Neural progenitor cell (in vitro differentiated cells): ENCODE results near the gene HDAC7. TPM values are rescaled to one million over a fixed set of nuclear protein-coding genes. Genes with fewer than 3 reads are reported as not detected.
A peak's percentile ranks its signal among the peaks of the same experiment; 100 is the strongest.

Experiments
- DNase-seq: peaks from one replicate; pipeline ENCODE4 v3.0.0-alpha.2; 2016; ENCODE audit warnings: low spot score
- H2AFZ ChIP-seq: fragments of 200-600 bp; sonication (generic); replicated peaks from 2 replicates; pipeline ENCODE4 v1.6.1; 2016; ENCODE audit warnings: antibody characterized with exemption
- H3F3A ChIP-seq: fragments of 200-600 bp; sonication (generic); 2 replicates; pipeline ENCODE4 v1.6.1; 2016; ENCODE audit warnings: antibody characterized with exemption, low read depth
- H3K27ac ChIP-seq: fragments of 200-600 bp; sonication (generic); 2 replicates; pipeline ENCODE4 v1.5.1; 2016; ENCODE audit warnings: mild to moderate bottlenecking
- H3K27me3 ChIP-seq: fragments of 200-600 bp; sonication (generic); 2 replicates; pipeline ENCODE4 v1.6.1; 2016; ENCODE audit warnings: mild to moderate bottlenecking, moderate library complexity
- H3K36me3 ChIP-seq: fragments of 200-600 bp; sonication (generic); 2 replicates; pipeline ENCODE4 v1.5.1; 2016
- H3K4me1 ChIP-seq: fragments of 200-600 bp; sonication (generic); 2 replicates; pipeline ENCODE4 v1.6.1; 2016; ENCODE audit warnings: mixed run types
- H3K4me2 ChIP-seq: fragments of 200-600 bp; sonication (generic); 2 replicates; pipeline ENCODE4 v1.6.1; 2016
- H3K4me3 ChIP-seq: fragments of 200-600 bp; sonication (generic); 2 replicates; pipeline ENCODE4 v1.5.1; 2016
- H3K79me2 ChIP-seq: fragments of 200-600 bp; sonication (generic); 2 replicates; pipeline ENCODE4 v1.6.1; 2016; ENCODE audit warnings: low read depth
- H3K9ac ChIP-seq: fragments of 200-600 bp; sonication (generic); 2 replicates; pipeline ENCODE4 v1.6.1; 2016
- H3K9me3 ChIP-seq: fragments of 200-600 bp; sonication (generic); 2 replicates; pipeline ENCODE4 v1.5.1; 2016; ENCODE audit warnings: low read depth
- H4K20me1 ChIP-seq: fragments of 200-600 bp; sonication (generic); 2 replicates; pipeline ENCODE4 v1.6.1; 2016; ENCODE audit warnings: low read depth
- H3K27ac Mint-ChIP-seq: 3 replicates; pipeline ENCODE4 v1.8.0; 2021; ENCODE audit warnings: mixed read lengths
- H3K27me3 Mint-ChIP-seq: 2 replicates; pipeline ENCODE4 v1.8.0; 2022; ENCODE audit warnings: low read depth, mild to moderate bottlenecking, inconsistent platforms, moderate library complexity, mixed read lengths; ENCODE audit not compliant: insufficient read depth
- H3K36me3 Mint-ChIP-seq: 3 replicates; pipeline ENCODE4 v1.8.0; 2021; ENCODE audit warnings: mixed read lengths
- H3K4me1 Mint-ChIP-seq: 3 replicates; pipeline ENCODE4 v1.8.0; 2021; ENCODE audit warnings: mixed read lengths
- H3K4me3 Mint-ChIP-seq: 3 replicates; pipeline ENCODE4 v1.8.0; 2021; ENCODE audit warnings: mild to moderate bottlenecking, moderate library complexity, mixed read lengths
- H3K9me3 Mint-ChIP-seq: 3 replicates; pipeline ENCODE4 v1.8.0; 2020; ENCODE audit warnings: mixed read lengths
- CTCF ChIP-seq: fragments of 200-600 bp; sonication (generic); IDR thresholded peaks from 2 replicates; pipeline ENCODE4 v1.5.1; 2017; ENCODE audit warnings: antibody characterized with exemption, mild to moderate bottlenecking
- EZH2 ChIP-seq: fragments of 200-600 bp; sonication (generic); IDR thresholded peaks from 2 replicates; pipeline ENCODE4 v1.6.1; 2017; ENCODE audit warnings: antibody characterized with exemption, mild to moderate bottlenecking, moderate library complexity
- EZH2phosphoT487 ChIP-seq: fragments of 200-600 bp; sonication (generic); IDR thresholded peaks from 2 replicates; pipeline ENCODE4 v1.6.1; 2017; ENCODE audit warnings: antibody characterized with exemption
- total RNA-seq: library from RNA; depleted of rRNA; stranded (reverse); fragments of >200 nt; gene quantifications from 2 replicates; pipeline ENCODE4 v1.2.3, GENCODE V29; 2015; ENCODE audit warnings: low replicate concordance

The HDAC7 gene
- total RNA-seq, 1 donor from 2014 or later: 7.2 TPM

GRCh38 chr12:47746073-47746472 is 73.6 kb downstream of the HDAC7 start:
- Mint-ChIP-seq H3K4me1 (peaks cover 26% of the 10 kb centered on the region), H3K4me3 (peak overlapping the region; percentile 51), H3K9me3 (no peaks in the 10 kb centered on the region), H3K36me3 (no peaks in the 10 kb centered on the region), H3K27ac (no peak overlapping the region), H3K27me3 (peaks cover 9% of the 10 kb centered on the region)
- Histone ChIP-seq H3F3A (peaks cover 5% of the 10 kb centered on the region), H3K79me2 (no peaks in the 10 kb centered on the region), H3K9ac (no peak overlapping the region), H3K4me1 (peaks cover 19% of the 10 kb centered on the region), H3K36me3 (no peaks in the 10 kb centered on the region), H3K27ac (no peak overlapping the region), H3K9me3 (no peaks in the 10 kb centered on the region), H4K20me1 (no peaks in the 10 kb centered on the region), H3K4me3 (no peak overlapping the region), H3K4me2 (no peak overlapping the region), H3K27me3 (no peaks in the 10 kb centered on the region), H2AFZ (no peak overlapping the region)
- no peak for TF ChIP-seq CTCF
- no peak for TF ChIP-seq EZH2
- TF ChIP-seq EZH2phosphoT487: no peak
- DNase-seq: no peak

GRCh38 chr12:47745485-47746041 is 74.1 kb downstream of the HDAC7 start:
- Histone ChIP-seq H3K36me3 (no peaks in the 10 kb centered on the region), H3K4me3 (no peak overlapping the region), H3K27me3 (no peaks in the 10 kb centered on the region), H3K79me2 (no peaks in the 10 kb centered on the region), H4K20me1 (no peaks in the 10 kb centered on the region), H3K4me1 (peaks cover 22% of the 10 kb centered on the region), H3F3A (peaks cover 5% of the 10 kb centered on the region), H3K9ac (no peak overlapping the region), H3K27ac (no peak overlapping the region), H3K9me3 (no peaks in the 10 kb centered on the region), H3K4me2 (peak overlapping the region; percentile 50), H2AFZ (peak overlapping the region; percentile 36)
- no peak for DNase-seq
- Mint-ChIP-seq H3K4me1 (peaks cover 26% of the 10 kb centered on the region), H3K9me3 (no peaks in the 10 kb centered on the region), H3K27me3 (peaks cover 9% of the 10 kb centered on the region), H3K36me3 (no peaks in the 10 kb centered on the region), H3K4me3 (peak overlapping the region; percentile 51), H3K27ac (no peak overlapping the region)
- TF ChIP-seq EZH2: no peak
- TF ChIP-seq CTCF: no peak
- TF ChIP-seq EZH2phosphoT487: no peak

- peak; percentile 40 for DNase-seq
Observed at GRCh38 chr12:47744778-47745436, 74.8 kb downstream of the HDAC7 start.

More at GRCh38 chr12:47744778-47745436, 74.8 kb downstream of the HDAC7 start:
- H4K20me1 ChIP-seq: no peaks in the 10 kb centered on the region
- H3K27me3 ChIP-seq: no peaks in the 10 kb centered on the region
- no peak overlapping the region for H3K4me3 ChIP-seq
- no peaks in the 10 kb centered on the region for H3K36me3 Mint-ChIP-seq
- H3K27me3 Mint-ChIP-seq: peaks cover 7% of the 10 kb centered on the region
- H3K36me3 ChIP-seq: no peaks in the 10 kb centered on the region
- H3K9me3 Mint-ChIP-seq: no peaks in the 10 kb centered on the region
- H3K9me3 ChIP-seq: no peaks in the 10 kb centered on the region
- H3K27ac Mint-ChIP-seq: peak overlapping the region; percentile 6
- peaks cover 5% of the 10 kb centered on the region for H3F3A ChIP-seq
- peak overlapping the region; percentile 36 for H2AFZ ChIP-seq
- H3K4me2 ChIP-seq: peak overlapping the region; percentile 50
- no peak overlapping the region for H3K9ac ChIP-seq
- H3K4me1 Mint-ChIP-seq: peaks cover 26% of the 10 kb centered on the region
- H3K4me3 Mint-ChIP-seq: no peak overlapping the region
- H3K79me2 ChIP-seq: no peaks in the 10 kb centered on the region
- H3K4me1 ChIP-seq: peaks cover 22% of the 10 kb centered on the region
- H3K27ac ChIP-seq: no peak overlapping the region
- TF ChIP-seq EZH2: no peak
- TF ChIP-seq CTCF: no peak
- TF ChIP-seq EZH2phosphoT487: no peak
